Muscle layer of duodenum (tissue), 2 donors: Measurements from ENCODE around the gene IL34.

Source experiments
- H3K27ac ChIP-seq: one replicate; pipeline ENCODE4 v1.7.0; 2013; ENCODE audit warnings: mild to moderate bottlenecking, low read length
- H3K27me3 ChIP-seq: one replicate; pipeline ENCODE4 v1.7.0; 2013; ENCODE audit warnings: low read depth, mild to moderate bottlenecking, control low read depth, low read length
- H3K36me3 ChIP-seq, 2 donors: one replicate each; pipeline ENCODE4 v1.7.0; 2013; ENCODE audit warnings: low read length in 2 of 2, control low read depth in 1 of 2, mild to moderate bottlenecking in 1 of 2; ENCODE audit not compliant: insufficient read depth in 2 of 2, control insufficient read depth in 1 of 2
- H3K4me1 ChIP-seq, 2 donors: one replicate each; pipeline ENCODE4 v1.7.0; 2013; ENCODE audit warnings: low read length in 2 of 2, mild to moderate bottlenecking in 2 of 2, control low read depth in 1 of 2, moderate library complexity in 1 of 2; ENCODE audit not compliant: insufficient read depth in 2 of 2, control insufficient read depth in 1 of 2
- H3K4me3 ChIP-seq, 2 donors: one replicate each; pipeline ENCODE4 v1.7.0; 2013; ENCODE audit warnings: low read length in 2 of 2, low read depth in 1 of 2, mild to moderate bottlenecking in 1 of 2
- H3K9me3 ChIP-seq, 2 donors: one replicate each; pipeline ENCODE4 v1.7.0; 2013; ENCODE audit warnings: low read length in 2 of 2, control low read depth in 1 of 2, mild to moderate bottlenecking in 1 of 2; ENCODE audit not compliant: control insufficient read depth in 1 of 2
- donor health status: healthy.

The IL34 gene

DNA sequence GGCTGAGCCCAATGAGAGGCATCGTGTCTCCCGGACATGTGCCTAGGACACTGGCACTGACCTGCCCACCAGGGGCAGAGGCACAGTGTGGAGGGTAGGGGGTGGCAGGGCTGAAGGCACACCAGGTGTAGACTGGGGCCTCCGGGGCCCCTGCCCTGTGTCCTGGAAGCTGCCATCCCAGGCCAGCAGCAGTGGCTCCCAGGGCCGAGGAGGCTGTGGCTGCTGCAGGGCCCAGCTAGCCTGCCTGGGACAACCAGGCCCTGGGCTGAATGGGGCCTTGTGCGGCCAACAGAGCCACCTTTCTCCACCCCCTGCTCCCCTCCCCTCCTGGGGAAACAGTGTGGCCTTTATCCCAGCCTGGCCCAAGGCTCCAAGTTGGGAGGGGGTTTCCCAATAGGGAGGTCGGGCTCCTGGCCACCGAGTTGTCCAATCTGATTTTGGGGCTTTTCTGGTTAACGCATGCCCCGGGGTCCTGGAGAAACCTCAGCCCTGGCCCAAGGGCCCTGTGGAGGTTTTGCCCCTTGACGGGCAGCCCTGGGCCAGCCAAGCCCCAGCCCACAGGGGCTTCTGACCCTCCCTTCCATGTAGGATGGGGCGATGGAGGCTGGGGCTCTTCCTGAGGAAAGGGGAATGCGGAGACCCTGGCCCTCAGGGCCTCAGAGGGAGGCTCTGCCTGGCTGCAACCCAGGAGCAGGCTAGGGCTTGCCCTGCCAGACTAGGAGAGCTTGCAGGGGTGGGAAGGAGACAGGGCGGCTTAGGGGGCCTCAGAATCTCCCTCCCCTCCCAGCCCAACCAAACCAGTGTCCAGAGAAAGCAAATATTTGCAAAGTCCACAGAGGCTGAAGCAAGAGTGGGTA lies 35.3 kb downstream of the IL34 start:
- peak overlapping the region in 1 of 2 donors; percentile 15 for H3K4me3 ChIP-seq
- no peaks in the 10 kb centered on the region for H3K27me3 ChIP-seq
- H3K36me3 ChIP-seq = peaks cover 16 to 25% of the 10 kb centered on the region in 2 donors
- peaks cover 0 to 63% of the 10 kb centered on the region in 2 donors for H3K4me1 ChIP-seq
- H3K9me3 ChIP-seq = no peaks in the 10 kb centered on the region
- H3K27ac ChIP-seq = peak overlapping the region; percentile 45

DNA sequence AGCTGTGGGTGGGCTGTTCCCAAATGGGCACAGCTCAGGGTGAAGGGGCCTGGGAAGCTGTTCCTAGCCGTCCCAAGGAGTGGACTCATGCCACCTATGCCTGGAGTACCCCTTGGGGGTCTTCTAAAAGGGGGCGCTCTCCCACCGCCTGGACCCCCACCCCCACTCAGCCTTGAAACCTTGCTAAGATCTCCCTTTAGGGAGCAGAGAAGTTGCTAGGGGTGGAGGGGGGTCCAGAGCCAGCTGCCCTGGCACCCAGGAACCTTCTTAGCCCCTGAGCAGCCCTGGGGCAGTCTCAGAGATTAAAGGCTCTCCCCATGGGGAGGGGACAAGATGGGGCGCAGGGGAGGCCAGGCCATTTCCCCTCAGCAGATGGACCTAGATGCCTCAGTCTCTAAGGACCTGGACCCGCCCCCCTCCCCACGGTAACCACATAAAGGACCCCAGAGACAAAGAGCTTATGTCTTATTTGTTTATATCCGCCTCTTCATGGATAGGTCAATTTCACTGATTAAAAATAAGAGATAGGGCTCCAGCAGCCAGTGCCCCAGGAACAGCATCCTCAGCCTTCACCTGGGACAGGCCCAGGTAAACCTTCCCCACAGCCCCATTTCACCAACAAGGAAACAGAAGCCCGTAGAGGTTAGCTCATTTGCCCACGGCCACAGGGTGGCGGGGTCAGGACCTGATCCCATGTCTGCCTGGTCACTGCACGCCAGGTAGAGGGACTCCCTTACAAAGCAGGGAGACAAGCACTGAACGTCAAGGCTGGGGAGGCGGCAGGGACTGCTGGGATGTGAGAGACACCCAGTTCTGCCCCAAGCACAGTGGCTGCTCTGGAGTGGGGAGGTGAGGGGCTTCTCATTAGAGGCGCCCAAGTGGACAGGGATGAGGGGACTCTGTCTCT lies 36.1 kb downstream of the IL34 start:
- no peaks in the 10 kb centered on the region for H3K9me3 ChIP-seq
- peaks cover 11 to 18% of the 10 kb centered on the region in 2 donors for H3K36me3 ChIP-seq
- peak overlapping the region in 1 of 2 donors; percentile 72 for H3K4me3 ChIP-seq
- no peaks in the 10 kb centered on the region for H3K27me3 ChIP-seq
- H3K27ac ChIP-seq = peak overlapping the region; percentile 45
- peaks cover 3 to 65% of the 10 kb centered on the region in 2 donors for H3K4me1 ChIP-seq

DNA sequence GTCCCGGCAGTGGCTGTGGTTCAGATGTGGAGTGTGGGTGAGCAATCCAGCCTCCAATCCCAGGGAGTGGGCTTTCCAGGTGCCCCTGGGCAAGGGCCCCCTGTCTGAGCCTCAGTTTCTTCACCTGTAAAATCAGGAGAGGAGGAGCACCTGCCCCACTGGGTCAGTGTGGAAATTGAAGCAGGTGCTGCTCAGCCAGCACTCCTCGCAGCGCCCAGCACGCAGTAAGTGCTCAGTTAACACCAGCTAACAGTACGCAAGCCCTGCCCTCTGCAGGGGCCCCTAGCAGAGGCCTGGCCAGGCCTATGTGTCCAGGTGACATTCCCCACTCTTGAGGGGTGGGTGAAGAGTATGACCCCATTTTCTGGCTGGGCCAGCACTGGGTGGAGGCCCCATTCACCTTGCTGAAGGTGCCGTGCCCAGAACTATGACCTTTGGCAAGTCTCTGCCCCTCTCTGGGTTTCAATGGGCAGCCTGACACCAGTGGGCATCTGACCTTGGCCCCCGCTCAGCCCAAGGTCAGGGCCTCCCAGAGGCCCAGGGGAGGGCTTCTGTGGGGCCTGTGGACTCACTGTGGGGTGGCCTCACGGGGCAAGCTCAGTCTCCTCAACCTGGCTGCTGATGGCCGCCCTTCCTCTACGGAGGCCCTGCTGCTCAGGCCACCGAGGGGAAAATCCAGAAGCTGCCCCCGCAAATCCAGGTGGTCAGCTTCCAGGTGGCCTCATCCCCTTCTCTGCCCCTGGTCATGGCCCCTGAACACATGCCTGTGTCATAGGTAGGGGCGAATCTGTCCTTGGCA lies 37.0 kb downstream of the IL34 start:
- H3K4me3 ChIP-seq = peak overlapping the region; percentile 39 to 72
- H3K27me3 ChIP-seq = no peaks in the 10 kb centered on the region
- H3K4me1 ChIP-seq = peaks cover 8 to 73% of the 10 kb centered on the region in 2 donors
- H3K36me3 ChIP-seq = peaks cover 6 to 9% of the 10 kb centered on the region in 2 donors
- H3K9me3 ChIP-seq = no peaks in the 10 kb centered on the region
- peak overlapping the region; percentile 54 for H3K27ac ChIP-seq

DNA sequence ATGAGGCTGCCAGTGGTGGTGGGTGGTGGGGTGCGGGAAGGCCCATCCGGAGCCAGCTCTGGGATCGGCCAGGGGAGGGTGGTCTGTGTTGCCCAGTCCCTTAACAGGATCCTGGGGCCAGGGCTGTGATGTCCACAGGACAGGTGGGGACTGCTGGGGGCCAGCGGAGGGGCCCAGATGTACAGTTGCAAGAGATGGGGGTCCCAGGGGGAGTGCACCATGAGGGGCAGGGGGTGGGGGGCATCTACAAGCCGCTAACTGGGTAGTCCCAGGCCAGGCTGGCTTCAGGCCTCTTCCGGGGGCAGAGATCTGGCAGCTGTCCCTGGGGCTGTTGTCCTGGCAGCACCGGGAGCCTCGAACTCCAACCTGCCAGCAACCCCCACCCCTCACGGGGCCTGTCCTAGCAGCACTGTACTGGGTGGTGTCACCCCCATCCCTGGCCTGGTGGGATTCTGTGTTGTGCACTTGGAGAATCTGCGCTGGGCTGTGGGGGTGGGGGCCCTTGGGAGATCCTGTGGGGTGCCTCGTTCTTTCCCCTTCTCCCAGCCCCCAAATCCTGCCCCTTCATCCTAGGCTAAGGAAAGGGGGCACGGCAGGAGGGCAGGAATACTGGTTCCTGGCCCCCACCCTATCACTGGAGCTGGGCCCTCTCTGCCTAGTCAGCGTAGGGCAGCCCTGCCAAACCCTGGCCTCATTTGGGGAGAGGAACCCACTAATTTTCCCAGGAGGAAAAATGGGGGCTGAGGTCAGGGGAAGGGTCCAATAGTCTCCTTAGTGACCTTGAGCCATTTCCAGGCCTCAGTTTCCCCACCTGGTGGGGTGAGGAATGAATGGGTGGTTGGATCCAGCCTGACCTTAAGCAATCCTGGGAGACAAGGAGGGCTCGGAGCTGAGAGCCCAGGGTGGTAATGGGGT lies 38.0 kb downstream of the IL34 start:
- Histone ChIP-seq H3K9me3 (no peaks in the 10 kb centered on the region), H3K4me3 (peak overlapping the region; percentile 68 to 72), H3K27me3 (no peaks in the 10 kb centered on the region), H3K36me3 (peaks cover 0 to 2% of the 10 kb centered on the region in 2 donors), H3K4me1 (peaks cover 15 to 78% of the 10 kb centered on the region in 2 donors), H3K27ac (peak overlapping the region; percentile 72)

DNA sequence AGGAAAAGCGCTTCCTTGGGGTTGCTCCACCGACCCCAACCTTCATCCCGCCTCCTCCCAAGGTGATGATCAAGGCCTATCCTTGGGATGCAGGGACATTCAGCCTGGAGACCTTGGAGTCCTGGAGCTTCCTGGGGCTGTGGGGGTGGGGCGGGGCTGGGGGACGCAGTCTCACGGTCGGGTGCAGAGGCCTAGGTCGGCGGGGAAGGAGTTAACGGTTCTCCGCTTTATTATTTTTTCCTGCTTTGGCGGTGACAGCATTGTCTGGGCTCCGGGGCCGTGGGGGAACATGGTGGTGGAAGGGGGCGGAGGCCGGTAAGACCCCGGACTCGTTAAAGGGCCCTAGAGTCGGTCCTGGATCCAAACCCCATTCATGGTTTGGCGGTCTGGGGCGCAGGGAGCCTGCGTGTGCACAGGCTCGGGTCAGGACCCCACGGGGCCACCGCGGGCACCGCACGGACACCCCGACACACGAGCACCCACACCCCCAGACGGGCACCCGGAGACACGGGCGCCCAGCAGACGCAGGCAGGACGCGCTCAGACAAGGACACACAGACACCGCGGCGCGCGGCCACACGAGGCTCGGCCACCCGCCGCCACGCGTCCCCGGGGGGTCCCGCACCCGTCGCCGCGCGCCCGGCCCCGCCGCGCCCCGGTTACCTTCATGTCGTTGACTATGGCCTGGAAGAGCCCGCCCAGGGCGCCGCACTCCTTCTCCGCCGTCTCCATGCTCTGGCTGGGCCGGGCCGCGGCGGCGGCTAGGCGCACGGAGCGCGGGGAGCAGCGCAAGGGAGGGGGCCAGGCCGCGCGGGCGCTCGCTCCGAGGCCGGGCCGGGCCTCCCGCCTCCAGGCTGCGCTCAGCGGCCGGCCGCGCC lies 38.9 kb downstream of the IL34 start:
- Histone ChIP-seq H3K4me3 (peak overlapping the region; percentile 68 to 72), H3K27ac (peak overlapping the region; percentile 72), H3K36me3 (no peaks in the 10 kb centered on the region), H3K27me3 (no peaks in the 10 kb centered on the region), H3K9me3 (no peaks in the 10 kb centered on the region), H3K4me1 (peaks cover 15 to 84% of the 10 kb centered on the region in 2 donors)

DNA sequence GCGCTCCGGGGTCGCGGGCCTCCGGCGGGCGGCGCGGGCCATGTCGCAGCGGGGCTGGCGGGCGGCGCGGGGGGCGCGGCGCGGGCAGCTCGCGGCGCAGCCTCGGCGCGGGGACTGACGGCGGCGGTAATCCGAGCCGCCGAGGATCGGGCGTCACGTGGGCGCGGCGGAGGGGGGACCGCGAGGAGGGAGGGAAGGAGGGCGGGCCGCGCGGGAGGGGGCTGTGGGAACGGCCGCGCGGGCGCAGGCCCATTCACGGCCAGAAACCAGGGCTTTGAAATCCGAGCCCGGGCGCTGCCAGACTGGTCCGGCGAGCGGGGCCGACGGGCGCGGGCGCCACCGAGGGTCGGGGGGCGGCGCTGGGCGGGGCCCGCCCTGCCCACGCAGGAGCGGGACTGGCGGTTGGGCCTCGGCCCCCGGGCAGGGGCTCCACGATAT lies 39.6 kb downstream of the IL34 start, which contains the start of gene MTSS2:
Gene MTSS2, minus strand, starts transcription at position 116 of the 438 bp plus-strand sequence. CDS start 262 bp downstream, outside the sequence.
- peaks cover 19 to 84% of the 10 kb centered on the region in 2 donors for H3K4me1 ChIP-seq
- H3K9me3 ChIP-seq = no peaks in the 10 kb centered on the region
- H3K4me3 ChIP-seq = peak within 1 kb of the TSS; percentile 68 to 72

DNA sequence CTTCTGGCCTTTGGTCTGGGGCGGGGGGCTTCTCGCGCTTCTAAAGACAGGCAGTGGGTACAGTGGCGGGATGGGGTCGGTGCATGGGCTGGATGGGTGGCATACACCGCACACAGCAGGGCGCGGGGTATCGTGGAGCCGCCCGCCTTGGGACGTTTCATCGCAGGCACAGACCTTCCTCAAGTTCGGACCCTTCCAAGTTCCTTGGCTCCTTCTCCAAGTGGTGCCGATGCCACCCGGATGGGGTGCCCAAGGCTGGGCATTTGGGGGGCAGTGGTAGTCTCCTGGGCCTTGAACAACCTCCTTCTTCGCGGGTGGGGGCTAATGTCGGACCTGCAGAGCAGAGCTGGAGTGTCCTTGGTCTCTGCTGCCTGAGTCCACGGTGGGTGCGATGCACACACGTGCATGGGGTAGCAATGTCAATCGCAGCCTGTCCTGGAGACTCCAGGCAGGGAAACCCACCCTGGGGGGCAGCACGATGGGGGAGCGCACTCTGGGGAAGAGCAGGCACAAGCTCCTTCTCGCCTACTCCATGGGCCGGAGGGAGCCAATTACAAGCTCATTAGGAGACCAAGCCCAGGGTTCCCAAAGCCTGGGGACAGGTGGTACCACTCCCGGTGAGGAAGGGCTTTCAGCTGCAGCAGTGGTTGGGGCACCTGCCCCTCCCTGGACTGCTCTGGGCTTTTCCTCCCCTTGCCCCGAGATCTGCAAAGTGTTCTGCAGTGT lies 40.2 kb downstream of the IL34 start:
- Histone ChIP-seq H3K4me1 (peaks cover 24 to 84% of the 10 kb centered on the region in 2 donors), H3K27ac (peak overlapping the region; percentile 21), H3K27me3 (no peaks in the 10 kb centered on the region), H3K4me3 (peak overlapping the region; percentile 37 to 50), H3K9me3 (no peaks in the 10 kb centered on the region), H3K36me3 (no peaks in the 10 kb centered on the region)

More for the DNA sequence above, 39.6 kb downstream of the IL34 start, which contains the start of gene MTSS2:
- peak within 1 kb of the TSS; percentile 72 for H3K27ac ChIP-seq
- no peaks in the 10 kb centered on the region for H3K27me3 ChIP-seq
- H3K36me3 ChIP-seq = no peaks in the 10 kb centered on the region

DNA sequence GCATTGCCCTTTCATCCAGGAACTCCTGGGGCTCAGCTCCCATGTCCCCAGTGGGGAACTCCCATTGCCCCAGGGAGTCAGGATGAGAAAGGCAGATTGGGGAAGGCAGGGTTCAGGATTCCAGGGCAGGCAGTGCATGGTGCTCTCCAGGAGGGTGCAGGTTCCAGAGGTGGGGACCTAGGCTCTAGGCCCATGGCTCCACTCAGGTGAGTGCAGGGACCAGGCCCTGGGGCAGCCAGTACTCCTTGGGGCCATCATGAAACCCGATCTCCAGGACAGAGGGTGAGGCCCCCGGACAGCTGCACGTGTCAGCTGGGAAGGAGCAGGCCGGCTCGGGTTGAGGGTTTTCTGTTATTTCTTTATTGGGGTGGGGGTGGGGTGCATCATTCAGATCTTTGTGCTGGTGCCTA lies 40.7 kb downstream of the IL34 start:
- peaks cover 24 to 84% of the 10 kb centered on the region in 2 donors for H3K4me1 ChIP-seq
- no peaks in the 10 kb centered on the region for H3K9me3 ChIP-seq
- H3K27me3 ChIP-seq = no peaks in the 10 kb centered on the region
- H3K36me3 ChIP-seq = no peaks in the 10 kb centered on the region
- H3K4me3 ChIP-seq = peak overlapping the region in 1 of 2 donors; percentile 50
- peak overlapping the region; percentile 21 for H3K27ac ChIP-seq
